Stomach (tissue), 9 donors: ENCODE data around the gene PPP1R14C. TPM values are rescaled to one million over a fixed set of nuclear protein-coding genes. Genes with fewer than 3 reads are reported as not detected.
"Not testable (repeated sequence)": the region's sequence is repeated elsewhere in the genome, so short reads cannot be mapped to it uniquely, and the experiment has no call there.

Experiments used
- DNase-seq, 2 donors: peaks; one replicate each; pipeline versions ENCODE4 v3.0.0 to v3.0.0-alpha.2; 2013 to 2019
- H3K27ac ChIP-seq, 5 donors: fragments of 200-600 bp in 4 of 5; sonication (generic) in 4 of 5; one replicate each; pipeline ENCODE4 v1.5.1; 2013 to 2019; ENCODE audit warnings: mild to moderate bottlenecking in 1 of 5, moderate library complexity in 1 of 5
- H3K27me3 ChIP-seq, 3 donors: fragments of 200-600 bp; sonication (generic); one replicate each; pipeline ENCODE4 v1.5.1; 2017 to 2019; ENCODE audit warnings: mixed run types in 1 of 3
- H3K36me3 ChIP-seq, 4 donors: fragments of 200-600 bp; sonication (generic); 1 replicate in 3 of 4; 2 replicates in 1 of 4; pipeline ENCODE4 v1.5.1; 2016 to 2019
- H3K4me1 ChIP-seq, 4 donors: fragments of 200-600 bp; sonication (generic); one replicate each; pipeline ENCODE4 v1.5.1; 2016 to 2019
- H3K4me3 ChIP-seq, 4 donors: fragments of 200-600 bp; sonication (generic) in 3 of 4; one replicate each; pipeline ENCODE4 v1.5.1; 2016 to 2019; ENCODE audit warnings: mild to moderate bottlenecking in 1 of 4
- H3K9me3 ChIP-seq, 4 donors: fragments of 200-600 bp; sonication (generic); one replicate each; pipeline ENCODE4 v1.5.1; 2016 to 2019
- CTCF ChIP-seq, 7 experiments: fragments of 450-650 bp in 4 of 7; fragments of 200-600 bp in 3 of 7; sonication (generic) in 3 of 7; IDR thresholded peaks; one replicate each; pipeline ENCODE4 v1.5.1; 2016 to 2019; ENCODE audit warnings: antibody characterized with exemption in 7 of 7, control low read depth in 2 of 7, mild to moderate bottlenecking in 1 of 7
- EP300 ChIP-seq: sonication (generic); formaldehyde crosslinking; IDR thresholded peaks from one replicate; pipeline ENCODE4 v1.6.1; 2017; ENCODE audit warnings: antibody characterized with exemption
- POLR2A ChIP-seq, 4 donors: fragments of 450-650 bp; IDR thresholded peaks; one replicate each; pipeline ENCODE4 v1.6.1; 2016; ENCODE audit warnings: antibody characterized with exemption in 4 of 4, control low read depth in 2 of 4, mild to moderate bottlenecking in 1 of 4, moderate library complexity in 1 of 4
- POLR2AphosphoS5 ChIP-seq, 3 donors: sonication (generic); formaldehyde crosslinking; IDR thresholded peaks; one replicate each; pipeline ENCODE4 v1.6.1; 2016; ENCODE audit warnings: antibody characterized with exemption in 3 of 3
- WGBS, 5 donors: extraction: QIAGEN DNeasy Blood & Tissue Kit in 3 of 5; methylation state at CpG; one replicate each; pipeline versions ENCODE4 v1.1.5 to v1.1.7; 2013 to 2018; 5-methylcytosine and 5-hydroxymethylcytosine counted together
- intact Hi-C: fragments of 100-400 bp; cut with DNase I; formaldehyde crosslinking; loops from one replicate; pipeline ENCODE4 v1.15.1; 2023; ENCODE audit warnings: low total_unique reads
- polyA plus RNA-seq, 3 donors: library from polyadenylated mRNA; stranded (reverse); fragments of 200-250 nt; gene quantifications; one replicate each; pipeline ENCODE4 v1.2.3, GENCODE V29; 2013
- total RNA-seq, 5 donors: library from RNA; depleted of rRNA; stranded (reverse); fragments of >200 nt; gene quantifications; one replicate each; pipeline versions ENCODE4 v1.1.0 to v1.2.3, GENCODE V29; 2014 to 2016
- donor health status: healthy with polysubstance abuse.
- donor health status: Bipolar disorder and iron deficiency.
- donor health status: healthy.

Gene PPP1R14C
- total and polyA plus RNA-seq, 8 donors, result 0.25 to 13.8 (median 4.1) TPM; not detected in 3

GRCh38 chr6:150238336-150238741, 95.5 kb downstream of the PPP1R14C start:
- intact Hi-C loops, result no loop called here
- WGBS, 5 donors, result 51 to 64% (median 59%) methylated on average over 3 to 5 of the region's 5 CpGs
- Histone ChIP-seq H3K9me3 (no peaks in the 10 kb centered on the region), H3K36me3 (no peaks in the 10 kb centered on the region), H3K27ac (no peak overlapping the region), H3K27me3 (no peaks in the 10 kb centered on the region), H3K4me1 (no peaks in the 10 kb centered on the region), H3K4me3 (no peak overlapping the region)
- TF ChIP-seq POLR2A (IDR thresholded peaks at IDR 0.05), result no peak
- no peak for TF ChIP-seq EP300
- TF ChIP-seq CTCF (IDR thresholded peaks at IDR 0.05), result no peak
- TF ChIP-seq POLR2AphosphoS5 (IDR thresholded peaks at IDR 0.05), result no peak
- peak in 1 of 2 donors; percentile 26 for DNase-seq

GRCh38 chr6:150238846-150239407, 96.1 kb downstream of the PPP1R14C start:
- Histone ChIP-seq H3K4me3 (no peak overlapping the region), H3K36me3 (no peaks in the 10 kb centered on the region), H3K4me1 (no peaks in the 10 kb centered on the region), H3K27me3 (no peaks in the 10 kb centered on the region), H3K9me3 (no peaks in the 10 kb centered on the region), H3K27ac (no peak overlapping the region)
- intact Hi-C loops, result no loop called here
- no peak for TF ChIP-seq EP300
- TF ChIP-seq POLR2A (IDR thresholded peaks at IDR 0.05), result no peak
- TF ChIP-seq POLR2AphosphoS5 (IDR thresholded peaks at IDR 0.05), result no peak
- no peak for TF ChIP-seq CTCF (IDR thresholded peaks at IDR 0.05)
- DNase-seq, result no peak
- WGBS, 5 donors, result 83 to 98% (median 92%) methylated on average over 6 of the region's 6 CpGs

- intact Hi-C loops, DNase-seq, H3K9me3 ChIP-seq, H3K36me3 ChIP-seq, H3K27ac ChIP-seq, H3K4me1 ChIP-seq, H3K27me3 ChIP-seq, H3K4me3 ChIP-seq: not testable (repeated sequence)
- WGBS, 5 donors, result 84 to 92% (median 88%) methylated on average over 5 of the region's 5 CpGs
Observed at GRCh38 chr6:150241756-150242155, 98.9 kb downstream of the PPP1R14C start.

GRCh38 chr6:150243620-150244314, 100.9 kb downstream of the PPP1R14C start:
- Histone ChIP-seq H3K27ac (no peak overlapping the region), H3K4me3 (no peak overlapping the region), H3K4me1 (no peaks in the 10 kb centered on the region), H3K27me3 (no peaks in the 10 kb centered on the region), H3K9me3 (peaks cover 0 to 14% (median 7%) of the 10 kb centered on the region in 4 donors), H3K36me3 (no peaks in the 10 kb centered on the region)
- TF ChIP-seq EP300 (no peak), POLR2A (IDR thresholded peaks at IDR 0.05) (no peak), POLR2AphosphoS5 (IDR thresholded peaks at IDR 0.05) (no peak), CTCF (IDR thresholded peaks at IDR 0.05) (no peak)
- DNase-seq, result no peak
- intact Hi-C loops, result no loop called here
- WGBS, 5 donors, result 62 to 82% (median 76%) methylated on average over 2 of the region's 2 CpGs
